Stomach smooth muscle (tissue), 2 donors: ENCODE results near the gene EEFSEC.

ENCODE experiments used
- H3K27ac ChIP-seq: one replicate; pipeline ENCODE4 v1.7.0; 2013; ENCODE audit warnings: mild to moderate bottlenecking, low read length, inconsistent platforms
- H3K27me3 ChIP-seq, 2 donors: one replicate each; pipeline ENCODE4 v1.7.0; 2013; ENCODE audit warnings: low read length in 2 of 2; ENCODE audit not compliant: insufficient read depth in 2 of 2, control insufficient read depth in 1 of 2
- H3K36me3 ChIP-seq, 2 donors: one replicate each; pipeline ENCODE4 v1.7.0; 2013; ENCODE audit warnings: low read length in 2 of 2; ENCODE audit not compliant: control insufficient read depth in 2 of 2, insufficient read depth in 2 of 2
- H3K4me1 ChIP-seq: one replicate; pipeline ENCODE4 v1.7.0; 2013; ENCODE audit warnings: low read length; ENCODE audit not compliant: control insufficient read depth, insufficient read depth
- H3K4me3 ChIP-seq, 2 donors: one replicate each; pipeline ENCODE4 v1.7.0; 2013; ENCODE audit warnings: low read length in 2 of 2
- H3K9ac ChIP-seq, 2 donors: one replicate each; pipeline ENCODE4 v1.7.0; 2013; ENCODE audit warnings: low read length in 2 of 2, mild to moderate bottlenecking in 1 of 2
- H3K9me3 ChIP-seq, 2 donors: one replicate each; pipeline ENCODE4 v1.7.0; 2013; ENCODE audit warnings: low read length in 2 of 2; ENCODE audit not compliant: control insufficient read depth in 2 of 2
- donor health status: healthy.
- donor health status: Pancreatic carcinoma.

EEFSEC gene

DNA sequence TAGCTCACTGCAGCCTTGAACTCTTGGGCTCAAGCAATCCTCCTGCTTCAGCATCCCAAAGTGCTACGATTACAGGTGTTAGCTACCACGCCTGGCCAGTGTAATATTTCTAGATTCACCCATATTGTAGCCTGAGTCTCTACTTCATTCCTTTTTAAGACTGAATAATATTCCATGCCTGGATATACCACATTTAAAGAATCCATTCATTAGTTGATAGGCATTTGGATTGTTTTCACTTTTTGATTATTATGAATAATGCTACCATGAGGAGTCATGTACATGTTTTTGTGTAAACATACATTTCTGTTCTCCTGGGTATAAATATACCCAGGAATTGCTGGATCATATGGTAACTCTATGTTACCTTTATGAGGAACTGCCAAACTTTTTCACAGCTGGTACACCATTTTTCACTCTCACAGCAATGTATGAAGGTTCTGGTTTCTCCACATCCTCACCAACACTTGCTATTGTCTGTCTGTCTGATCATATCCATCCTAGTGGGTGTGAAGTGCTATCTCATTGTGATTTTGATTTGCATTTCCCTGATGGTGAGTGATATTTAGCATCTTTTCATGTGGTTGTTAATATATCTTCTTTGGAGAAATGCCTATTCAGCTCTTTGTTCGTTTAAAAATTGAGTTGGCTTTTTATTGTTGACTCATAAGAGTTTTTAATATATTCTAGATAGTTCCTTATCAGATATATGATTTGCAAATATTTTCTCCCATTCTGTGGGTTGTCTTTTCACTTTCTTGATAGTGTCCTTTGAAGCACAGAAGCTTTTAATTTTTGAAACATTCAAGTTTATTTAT lies 32.6 kb downstream of the EEFSEC start:
- no peaks in the 10 kb centered on the region for H3K9me3 ChIP-seq
- H3K4me3 ChIP-seq = no peak overlapping the region
- no peaks in the 10 kb centered on the region for H3K36me3 ChIP-seq
- H3K27ac ChIP-seq = no peak overlapping the region
- H3K27me3 ChIP-seq = no peaks in the 10 kb centered on the region
- H3K4me1 ChIP-seq = peaks cover 16% of the 10 kb centered on the region
- H3K9ac ChIP-seq = no peak overlapping the region

DNA sequence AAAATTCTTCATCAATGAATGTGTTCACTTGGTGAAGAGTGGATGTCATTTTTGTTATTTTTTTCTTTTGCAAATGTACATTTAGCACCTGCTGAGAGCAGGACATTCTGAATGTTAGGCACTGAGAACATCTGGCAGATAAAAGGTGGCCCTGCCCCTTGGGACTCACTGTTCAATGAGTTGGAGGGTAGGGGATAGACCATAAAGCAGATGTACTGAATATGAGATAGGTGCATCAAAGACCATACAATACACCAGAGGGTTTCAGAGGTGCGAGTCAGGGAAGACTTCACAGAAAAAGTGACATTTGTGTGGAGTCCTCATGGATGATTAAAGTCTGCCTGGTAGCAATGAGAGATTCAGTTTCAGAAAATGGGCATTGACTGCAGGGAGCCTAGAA lies 34.2 kb downstream of the EEFSEC start:
- H3K4me1 ChIP-seq = peaks cover 27% of the 10 kb centered on the region
- no peak overlapping the region for H3K4me3 ChIP-seq
- no peaks in the 10 kb centered on the region for H3K36me3 ChIP-seq
- H3K27ac ChIP-seq = no peak overlapping the region
- no peak overlapping the region for H3K9ac ChIP-seq
- H3K27me3 ChIP-seq = no peaks in the 10 kb centered on the region
- H3K9me3 ChIP-seq = no peaks in the 10 kb centered on the region

DNA sequence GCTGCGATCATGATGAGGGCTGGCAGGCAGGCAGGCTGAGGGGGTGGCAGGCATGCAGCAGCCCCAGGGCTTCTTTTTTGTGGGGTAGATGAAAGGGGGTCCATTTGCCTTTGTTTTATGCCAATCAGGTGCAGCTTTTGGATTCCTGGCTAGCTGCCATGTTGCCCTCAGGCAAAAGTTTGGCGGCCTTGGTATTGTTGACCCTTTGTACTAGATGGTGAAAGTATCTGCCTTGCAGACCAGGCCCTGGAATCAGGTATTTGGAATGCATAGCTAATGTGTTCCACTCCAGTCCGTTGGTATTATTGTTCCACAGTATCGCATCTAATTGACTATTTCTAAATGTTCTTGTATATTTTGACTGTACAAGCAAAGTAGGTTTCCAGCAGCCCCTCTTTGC lies 35.0 kb downstream of the EEFSEC start:
- no peak overlapping the region for H3K4me3 ChIP-seq
- no peaks in the 10 kb centered on the region for H3K27me3 ChIP-seq
- H3K27ac ChIP-seq = no peak overlapping the region
- no peaks in the 10 kb centered on the region for H3K36me3 ChIP-seq
- no peaks in the 10 kb centered on the region for H3K9me3 ChIP-seq
- no peak overlapping the region for H3K9ac ChIP-seq
- H3K4me1 ChIP-seq = peaks cover 34% of the 10 kb centered on the region

DNA sequence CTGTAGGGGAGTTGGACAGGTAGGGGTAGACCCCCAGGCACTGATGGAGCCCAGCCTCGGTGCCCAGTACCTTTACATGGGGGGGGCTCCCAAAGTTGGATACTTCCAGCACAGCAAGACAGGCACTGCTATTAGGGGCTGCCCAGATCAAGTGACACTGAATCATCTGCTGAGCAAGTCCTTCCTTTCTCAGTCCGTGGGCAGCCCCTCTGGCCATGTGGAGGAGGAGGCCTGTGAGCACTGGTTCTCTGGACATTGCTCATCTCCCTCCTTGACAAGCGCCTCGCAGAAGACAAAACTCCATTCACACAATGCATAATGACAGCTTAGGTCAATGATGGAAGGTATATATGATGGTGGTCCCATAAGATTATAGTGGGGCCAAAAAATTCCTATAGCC lies 35.7 kb downstream of the EEFSEC start:
- Histone ChIP-seq H3K9me3 (no peaks in the 10 kb centered on the region), H3K4me1 (peaks cover 39% of the 10 kb centered on the region), H3K4me3 (no peak overlapping the region), H3K36me3 (no peaks in the 10 kb centered on the region), H3K27me3 (no peaks in the 10 kb centered on the region), H3K27ac (no peak overlapping the region), H3K9ac (no peak overlapping the region)

DNA sequence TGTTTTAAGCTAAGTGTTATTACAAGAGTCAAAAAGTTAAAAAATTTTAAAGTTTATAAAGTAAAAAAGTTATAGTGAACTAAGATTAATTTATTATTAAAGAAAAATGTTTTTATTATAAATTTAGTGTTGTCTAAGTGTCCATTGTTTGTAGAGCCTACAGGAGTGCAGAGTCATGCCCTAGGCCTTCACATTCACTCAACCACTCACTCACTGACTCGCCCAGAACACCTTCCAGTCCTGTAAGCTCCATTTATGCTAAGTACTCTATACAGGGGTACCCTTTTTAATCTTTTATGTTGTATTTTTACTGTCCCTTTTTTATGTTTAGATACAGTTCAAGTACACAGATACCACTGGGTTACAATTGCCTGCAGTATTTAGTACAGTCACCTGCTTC lies 37.2 kb downstream of the EEFSEC start:
- no peak overlapping the region for H3K4me3 ChIP-seq
- H3K27me3 ChIP-seq = no peaks in the 10 kb centered on the region
- no peak overlapping the region for H3K9ac ChIP-seq
- H3K36me3 ChIP-seq = no peaks in the 10 kb centered on the region
- no peaks in the 10 kb centered on the region for H3K9me3 ChIP-seq
- H3K27ac ChIP-seq = no peak overlapping the region
- H3K4me1 ChIP-seq = peaks cover 50% of the 10 kb centered on the region

DNA sequence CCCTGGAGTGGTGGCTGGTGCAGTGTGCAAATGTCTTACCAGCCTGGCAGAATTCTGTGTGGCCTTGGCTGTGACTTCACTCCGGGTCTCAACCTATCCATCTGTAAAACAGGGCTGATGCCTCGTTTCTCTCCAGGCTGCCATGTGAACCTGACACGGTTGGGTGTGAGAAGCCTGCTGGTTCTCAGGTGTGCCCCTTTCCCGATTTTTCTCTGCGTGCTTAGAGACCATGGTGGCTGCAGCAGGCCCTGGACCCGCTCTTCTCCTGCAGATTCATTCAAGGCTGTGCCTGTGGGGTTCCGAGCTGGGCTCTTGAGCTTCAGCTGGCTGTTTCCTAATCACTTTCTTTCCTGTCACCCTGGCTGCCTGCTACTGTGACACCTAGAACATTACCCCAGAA lies 38.9 kb downstream of the EEFSEC start:
- Histone ChIP-seq H3K36me3 (no peaks in the 10 kb centered on the region), H3K4me3 (no peak overlapping the region), H3K9ac (no peak overlapping the region), H3K27me3 (no peaks in the 10 kb centered on the region), H3K27ac (peak overlapping the region; percentile 7), H3K9me3 (no peaks in the 10 kb centered on the region), H3K4me1 (peaks cover 53% of the 10 kb centered on the region)

DNA sequence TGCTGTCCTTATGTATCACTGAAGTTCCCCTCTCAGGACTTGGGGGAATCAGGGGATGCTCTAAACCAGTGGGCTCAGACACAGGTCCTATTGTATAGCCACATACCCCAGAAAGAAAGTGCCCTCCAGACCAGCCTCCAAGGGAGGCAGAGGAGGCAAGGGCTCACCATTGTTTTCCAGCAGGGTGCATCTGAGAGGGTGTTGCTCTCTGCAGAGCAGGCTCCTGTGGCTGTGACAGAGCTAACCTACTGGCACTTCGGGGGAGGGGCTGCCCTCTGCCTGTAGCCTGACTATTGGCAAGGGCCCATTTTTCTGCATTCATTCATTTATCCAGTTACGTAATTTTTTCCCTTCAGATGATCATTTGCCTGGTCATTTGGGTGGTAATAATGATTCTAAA lies 39.9 kb downstream of the EEFSEC start:
- Histone ChIP-seq H3K4me1 (peaks cover 58% of the 10 kb centered on the region), H3K4me3 (peak overlapping the region in 1 of 2 donors; percentile 22), H3K36me3 (no peaks in the 10 kb centered on the region), H3K27ac (peak overlapping the region; percentile 7), H3K27me3 (no peaks in the 10 kb centered on the region), H3K9me3 (no peaks in the 10 kb centered on the region), H3K9ac (no peak overlapping the region)

DNA sequence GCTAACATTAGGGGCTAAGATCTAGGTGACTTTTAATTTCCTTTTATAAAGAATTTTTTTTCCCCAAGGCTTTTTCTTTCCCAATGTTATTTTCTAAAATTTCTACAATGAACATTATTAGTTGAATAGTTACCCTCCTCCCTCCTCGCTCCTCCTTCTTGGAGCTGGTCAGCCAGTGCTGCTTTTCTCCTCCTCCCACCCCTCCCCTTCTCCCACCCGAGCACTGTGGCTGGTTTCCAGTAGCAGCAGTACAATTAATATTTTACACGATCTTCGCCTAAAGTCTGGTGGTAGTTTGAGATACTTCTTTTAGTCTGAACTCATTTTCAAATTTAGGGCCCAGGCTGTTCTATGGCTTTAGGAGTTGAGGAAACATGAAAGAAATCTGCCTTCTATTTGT lies 41.6 kb downstream of the EEFSEC start:
- Histone ChIP-seq H3K9ac (no peak overlapping the region), H3K27ac (no peak overlapping the region), H3K27me3 (no peaks in the 10 kb centered on the region), H3K36me3 (no peaks in the 10 kb centered on the region), H3K4me3 (no peak overlapping the region), H3K9me3 (no peaks in the 10 kb centered on the region), H3K4me1 (peaks cover 48% of the 10 kb centered on the region)

DNA sequence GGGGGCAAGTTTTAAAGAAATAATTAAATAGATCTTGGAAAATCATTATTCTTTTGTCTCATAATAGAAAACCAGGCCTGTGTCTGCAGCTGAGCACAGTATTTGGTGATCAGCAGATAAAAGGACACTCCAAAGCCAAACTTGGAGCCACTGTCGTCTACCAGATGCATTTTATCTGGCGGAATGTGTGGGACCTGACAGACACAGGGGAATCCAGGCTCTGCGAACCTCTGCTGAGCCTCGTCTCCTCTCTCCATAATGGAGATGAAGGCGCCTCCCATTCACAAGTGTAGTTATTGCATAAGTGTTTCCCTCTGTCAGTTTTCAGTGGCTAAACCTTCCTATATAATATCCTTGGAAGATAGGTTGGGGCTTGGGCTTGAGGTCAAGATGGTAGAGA lies 42.1 kb downstream of the EEFSEC start:
- Histone ChIP-seq H3K36me3 (no peaks in the 10 kb centered on the region), H3K4me1 (peaks cover 48% of the 10 kb centered on the region), H3K9ac (no peak overlapping the region), H3K27me3 (no peaks in the 10 kb centered on the region), H3K9me3 (no peaks in the 10 kb centered on the region), H3K27ac (peak overlapping the region; percentile 63), H3K4me3 (peak overlapping the region in 1 of 2 donors; percentile 33)

DNA sequence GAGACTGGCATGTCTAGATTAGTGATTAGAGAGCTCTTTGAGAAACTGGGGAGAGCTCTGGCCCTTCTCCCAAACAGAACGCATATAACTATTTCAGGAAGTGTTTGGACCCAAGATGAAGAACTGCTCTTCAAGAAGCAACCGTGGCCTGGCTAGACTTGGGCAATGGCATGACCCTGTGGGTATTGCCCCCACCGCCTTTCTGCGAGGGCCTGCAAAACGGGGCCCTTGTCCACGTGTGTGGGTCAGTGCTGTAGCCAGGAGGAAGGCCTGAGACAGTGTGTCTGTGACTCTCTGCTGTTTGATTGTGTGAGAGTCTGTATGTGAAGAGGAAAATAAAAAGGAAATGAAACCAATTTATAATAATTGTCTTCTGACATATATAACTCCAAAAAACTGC lies 42.5 kb downstream of the EEFSEC start:
- no peaks in the 10 kb centered on the region for H3K27me3 ChIP-seq
- H3K27ac ChIP-seq = peak overlapping the region; percentile 63
- peaks cover 48% of the 10 kb centered on the region for H3K4me1 ChIP-seq
- H3K4me3 ChIP-seq = peak overlapping the region; percentile 33 to 40
- no peaks in the 10 kb centered on the region for H3K36me3 ChIP-seq
- no peak overlapping the region for H3K9ac ChIP-seq
- H3K9me3 ChIP-seq = no peaks in the 10 kb centered on the region

DNA sequence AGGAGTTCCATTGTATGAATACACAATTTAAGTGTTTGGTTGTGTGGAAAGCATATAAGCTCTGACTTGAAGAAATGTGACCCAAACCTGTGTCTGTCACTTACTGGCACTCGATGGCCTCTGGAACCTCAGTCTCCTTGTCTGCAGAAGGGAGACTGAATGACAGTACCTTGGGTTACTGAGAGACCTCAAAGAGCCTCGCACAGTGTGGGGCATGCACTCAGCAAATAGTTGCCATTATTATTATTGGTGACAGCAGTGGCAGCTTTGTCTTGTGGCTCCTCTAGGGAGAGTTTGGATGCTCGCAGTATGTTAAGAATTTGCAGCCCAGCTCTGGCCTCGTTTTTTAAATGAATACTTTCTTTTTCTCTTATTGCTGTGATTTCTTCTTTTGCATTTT lies 43.4 kb downstream of the EEFSEC start:
- Histone ChIP-seq H3K27ac (no peak overlapping the region), H3K4me1 (peaks cover 45% of the 10 kb centered on the region)

More for the DNA sequence above, 43.4 kb downstream of the EEFSEC start:
- Histone ChIP-seq H3K36me3 (no peaks in the 10 kb centered on the region), H3K9me3 (no peaks in the 10 kb centered on the region), H3K9ac (no peak overlapping the region), H3K27me3 (no peaks in the 10 kb centered on the region), H3K4me3 (no peak overlapping the region)
